GM12864 (cell line): ENCODE data around the gene AGXT2.

Source experiments
- DNase-seq: peaks from one replicate; pipeline ENCODE4 v3.0.0-alpha.2; 2011; ENCODE audit warnings: low read depth
- H3K4me3 ChIP-seq: 2 replicates; pipeline ENCODE4 v1.5.1; 2011; ENCODE audit warnings: mild to moderate bottlenecking, low read depth, low read length, control low read depth
- CTCF ChIP-seq: IDR thresholded peaks from 2 replicates; pipeline ENCODE4 v1.5.1; 2011; ENCODE audit warnings: low read depth, mild to moderate bottlenecking, moderate library complexity, low read length, control low read depth, inconsistent platforms; ENCODE audit errors: missing control alignments

AGXT2 gene

GRCh38 chr5:35056686-35057085 is 8.9 kb upstream of the AGXT2 start:
- no peak for TF ChIP-seq CTCF
- no peak for DNase-seq
- H3K4me3 ChIP-seq = no peak overlapping the region

DNA sequence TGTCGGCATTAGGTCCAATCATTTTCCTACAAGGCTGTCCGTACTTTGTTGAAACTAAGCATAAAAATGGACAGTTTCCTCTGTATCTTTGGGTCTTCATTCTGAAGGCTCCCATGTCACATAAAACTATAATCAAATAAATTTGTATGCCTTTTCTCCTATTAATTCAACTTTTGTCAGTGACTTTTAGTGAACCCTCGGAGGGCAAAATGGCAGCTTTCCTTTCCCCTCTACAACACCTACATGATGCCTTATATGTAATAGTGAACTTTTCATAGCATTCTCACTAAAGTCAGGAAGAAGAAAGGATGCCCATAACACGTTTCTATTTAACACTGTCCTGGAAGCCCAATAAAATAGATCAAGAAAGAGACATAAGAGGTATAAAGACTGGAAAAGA is 5.1 kb upstream of the AGXT2 start:
- no peak for TF ChIP-seq CTCF
- no peak for DNase-seq
- H3K4me3 ChIP-seq = no peak overlapping the region

- no peak for TF ChIP-seq CTCF
- H3K4me3 ChIP-seq = no peak overlapping the region
- DNase-seq = no peak
Observed at GRCh38 chr5:35050541-35051126, 2.9 kb upstream of the AGXT2 start.

GRCh38 chr5:35048910-35049309 is 1.2 kb upstream of the AGXT2 start:
- no peak overlapping the region for H3K4me3 ChIP-seq
- no peak for DNase-seq
- no peak for TF ChIP-seq CTCF

- DNase-seq = no peak
- no peak overlapping the region for H3K4me3 ChIP-seq
- no peak for TF ChIP-seq CTCF
Observed at GRCh38 chr5:35046774-35047173, 975 bp downstream of the AGXT2 start.

GRCh38 chr5:35045280-35045679 is 2.5 kb downstream of the AGXT2 start:
- no peak for TF ChIP-seq CTCF
- no peak overlapping the region for H3K4me3 ChIP-seq
- DNase-seq = no peak

DNA sequence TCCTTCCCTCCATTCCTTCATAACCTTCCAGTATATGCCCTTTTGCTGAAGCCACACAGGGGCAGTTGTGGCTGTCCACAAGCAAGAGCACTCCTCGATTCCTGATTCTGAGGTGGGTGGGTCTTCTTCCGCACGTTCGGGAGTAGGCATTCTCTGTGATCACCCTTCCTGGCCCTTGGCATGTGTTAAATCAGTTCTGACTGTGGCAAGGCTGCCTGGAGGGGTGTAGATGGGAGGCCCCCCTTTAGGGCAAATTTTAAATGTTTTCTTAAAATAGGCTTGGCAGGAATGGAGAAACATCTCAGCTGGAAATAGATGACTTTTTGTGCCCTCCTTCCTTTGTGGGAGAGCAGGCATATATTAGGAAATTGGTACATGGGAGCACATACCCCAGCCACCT is 3.1 kb downstream of the AGXT2 start:
- no peak for TF ChIP-seq CTCF
- no peak for DNase-seq

More for the DNA sequence above, 3.1 kb downstream of the AGXT2 start:
- no peak overlapping the region for H3K4me3 ChIP-seq
